Astrocyte of the spinal cord (primary cell): Measurements from ENCODE around the gene TIAM1.

Experiments
- DNase-seq: peaks from one replicate; pipeline ENCODE4 v3.0.0; 2011; ENCODE audit warnings: low read depth, low spot score
- H3K4me3 ChIP-seq: 2 replicates; pipeline ENCODE4 v1.5.1; 2011; ENCODE audit warnings: low read depth, mild to moderate bottlenecking, low read length, moderate library complexity
- CTCF ChIP-seq: IDR thresholded peaks from 2 replicates; pipeline ENCODE4 v1.5.1; 2012; ENCODE audit warnings: low read depth, mild to moderate bottlenecking, low read length, inconsistent platforms
- in situ Hi-C: cut with HindIII; loops from 2 replicates; pipeline ENCODE4 v1.10.0; 2017; ENCODE audit warnings: low sequenced_read_pairs

The TIAM1 gene

GRCh38 chr21:31119199-31119598 lies 224.9 kb downstream of the TIAM1 start:
- in situ Hi-C loops, result no loop called here
- no peak for DNase-seq
- no peak for TF ChIP-seq CTCF
- H3K4me3 ChIP-seq, result no peak overlapping the region

- DNase-seq, result peak; percentile 81
- no peak for TF ChIP-seq CTCF
- no peak overlapping the region for H3K4me3 ChIP-seq
- in situ Hi-C loops, result no loop called here
Observed at GRCh38 chr21:31117128-31117916, 226.7 kb downstream of the TIAM1 start.

- in situ Hi-C loops, result no loop called here
- no peak for TF ChIP-seq CTCF
- H3K4me3 ChIP-seq, result no peak overlapping the region
- no peak for DNase-seq
Observed at GRCh38 chr21:31115249-31115648, 228.8 kb downstream of the TIAM1 start.

- in situ Hi-C loops, result no loop called here
- H3K4me3 ChIP-seq, result no peak overlapping the region
- TF ChIP-seq CTCF, result no peak
- DNase-seq, result peak; percentile 4
Observed at GRCh38 chr21:31111093-31111492, 233.0 kb downstream of the TIAM1 start.

GRCh38 chr21:31110430-31110829 lies 233.6 kb downstream of the TIAM1 start:
- peak; percentile 57 for DNase-seq
- in situ Hi-C loops, result no loop called here
- H3K4me3 ChIP-seq, result no peak overlapping the region
- no peak for TF ChIP-seq CTCF

GRCh38 chr21:31107871-31108270 lies 236.2 kb downstream of the TIAM1 start:
- no peak for DNase-seq
- no peak overlapping the region for H3K4me3 ChIP-seq
- in situ Hi-C loops, result no loop called here
- no peak for TF ChIP-seq CTCF
